Right cardiac atrium (tissue), 5 donors: ENCODE data around the gene DNM3. TPM values are rescaled to one million over a fixed set of nuclear protein-coding genes. Genes with fewer than 3 reads are reported as not detected.

Experiments
- ATAC-seq, 2 donors: fragments of 200-7000 bp; cut with Tn5 transposase; one replicate each; pipeline versions ENCODE4 v1.8.0 to v1.9.1; 2020; ENCODE audit warnings: moderate library complexity in 2 of 2, mild to moderate bottlenecking in 1 of 2
- DNase-seq, 3 donors: peaks; one replicate each; pipeline ENCODE4 v3.0.0-alpha.2; 2020
- H3K27ac ChIP-seq: one replicate; pipeline ENCODE4 v1.5.1; 2013; ENCODE audit warnings: mild to moderate bottlenecking, low read length, control low read depth, moderate library complexity
- H3K27me3 ChIP-seq: one replicate; pipeline ENCODE4 v1.6.1; 2013; ENCODE audit not compliant: control insufficient read depth, insufficient read depth
- H3K4me1 ChIP-seq: one replicate; pipeline ENCODE4 v1.6.1; 2013; ENCODE audit warnings: low read length; ENCODE audit not compliant: control insufficient read depth, insufficient read depth
- H3K4me3 ChIP-seq: one replicate; pipeline ENCODE4 v1.5.1; 2013; ENCODE audit warnings: low read length, control low read depth
- H3K9me3 ChIP-seq: one replicate; pipeline ENCODE4 v1.6.1; 2013; ENCODE audit warnings: low read length; ENCODE audit not compliant: control insufficient read depth
- WGBS: extraction: QIAGEN DNeasy Blood & Tissue Kit; methylation state at CpG from one replicate; pipeline ENCODE4 v1.1.7; 2013; 5-methylcytosine and 5-hydroxymethylcytosine counted together
- intact Hi-C, 4 donors: fragments of 100-400 bp; cut with DNase I; formaldehyde crosslinking; loops; one replicate each; pipeline versions ENCODE4 v1.11.0 to v1.14.0; 2022 to 2023
- polyA plus RNA-seq: library from polyadenylated mRNA; stranded (reverse); fragments of 200-250 nt; gene quantifications from one replicate; pipeline ENCODE4 v1.2.3, GENCODE V29; 2013
- total RNA-seq, 4 donors: library from RNA; stranded (reverse); fragmentation: NEBNext Ultra II Directional; extraction: Animal tissue kit (Norgen Biotek cat#: 25700); gene quantifications; one replicate each; pipeline ENCODE4 v1.2.1, GENCODE V29; 2021
- donor health status: healthy with polysubstance abuse.
- donor health status: DM: no; HTN: yes; CAD: no.
- donor health status: DM: no; HTN: no; CAD: no.
- donor health status: DM: no; HTN: yes; CAD: no; lungs with severe emphysema.
- donor health status: DM: yes; HTN: yes; CAD: no.

The DNM3 gene
- total and polyA plus RNA-seq, 5 donors, result 1.5 to 2.2 (median 1.7) TPM

- intact Hi-C loops, result no loop called here
- Histone ChIP-seq H3K27ac (no peak overlapping the region), H3K4me1 (no peaks in the 10 kb centered on the region), H3K4me3 (no peak overlapping the region), H3K27me3 (no peaks in the 10 kb centered on the region), H3K9me3 (no peaks in the 10 kb centered on the region)
- no peak for DNase-seq
- no peak for ATAC-seq
- WGBS, result 98% methylated on average over 1 of the region's 1 CpG
Measured at GRCh38 chr1:172176206-172176605, 334.9 kb downstream of the DNM3 start.

GRCh38 chr1:172177849-172178248 is 336.6 kb downstream of the DNM3 start:
- no peaks in the 10 kb centered on the region for H3K27me3 ChIP-seq
- H3K27ac ChIP-seq, result no peak overlapping the region
- no peak overlapping the region for H3K4me3 ChIP-seq
- no peaks in the 10 kb centered on the region for H3K4me1 ChIP-seq
- 96% methylated on average over 2 of the region's 2 CpGs for WGBS
- DNase-seq (no peak), ATAC-seq (no peak)
- intact Hi-C loops, result no loop called here
- H3K9me3 ChIP-seq, result no peaks in the 10 kb centered on the region

GRCh38 chr1:172178886-172179285 is 337.6 kb downstream of the DNM3 start:
- intact Hi-C loops, result no loop called here
- ATAC-seq (no peak), DNase-seq (no peak)
- Histone ChIP-seq H3K9me3 (no peaks in the 10 kb centered on the region), H3K27ac (no peak overlapping the region), H3K4me1 (no peaks in the 10 kb centered on the region), H3K4me3 (no peak overlapping the region), H3K27me3 (no peaks in the 10 kb centered on the region)
- 88% methylated on average over 2 of the region's 2 CpGs for WGBS

- DNase-seq, result no peak
- WGBS, result 84% methylated on average over 3 of the region's 3 CpGs
- Histone ChIP-seq H3K4me3 (no peak overlapping the region), H3K4me1 (no peaks in the 10 kb centered on the region), H3K9me3 (no peaks in the 10 kb centered on the region), H3K27ac (no peak overlapping the region), H3K27me3 (no peaks in the 10 kb centered on the region)
- ATAC-seq, result no peak
- intact Hi-C loops, result no loop called here
Measured at GRCh38 chr1:172179918-172180317, 338.6 kb downstream of the DNM3 start.

GRCh38 chr1:172180501-172181285 is 339.4 kb downstream of the DNM3 start:
- Histone ChIP-seq H3K9me3 (no peaks in the 10 kb centered on the region), H3K4me3 (peak overlapping the region; percentile 40), H3K27me3 (no peaks in the 10 kb centered on the region), H3K4me1 (no peaks in the 10 kb centered on the region), H3K27ac (no peak overlapping the region)
- ATAC-seq, result peak; percentile 91 to 92
- 22% methylated on average over 4 of the region's 4 CpGs for WGBS
- peak; percentile 40 to 77 (median 68) for DNase-seq
- intact Hi-C loops, result no loop called here

- DNase-seq (no peak), ATAC-seq (no peak)
- intact Hi-C loops, result no loop called here
- Histone ChIP-seq H3K27ac (no peak overlapping the region), H3K4me3 (no peak overlapping the region), H3K27me3 (no peaks in the 10 kb centered on the region), H3K4me1 (no peaks in the 10 kb centered on the region), H3K9me3 (no peaks in the 10 kb centered on the region)
- 91% methylated on average over 4 of the region's 4 CpGs for WGBS
Measured at GRCh38 chr1:172184506-172185191, 343.4 kb downstream of the DNM3 start.

GRCh38 chr1:172185211-172185610 is 343.9 kb downstream of the DNM3 start:
- DNase-seq, result no peak
- H3K27ac ChIP-seq, result no peak overlapping the region
- no peaks in the 10 kb centered on the region for H3K4me1 ChIP-seq
- intact Hi-C loops, result no loop called here
- no peak for ATAC-seq
- no peaks in the 10 kb centered on the region for H3K9me3 ChIP-seq
- H3K27me3 ChIP-seq, result no peaks in the 10 kb centered on the region
- H3K4me3 ChIP-seq, result no peak overlapping the region

- no peak for ATAC-seq
- H3K27me3 ChIP-seq, result no peaks in the 10 kb centered on the region
- no peaks in the 10 kb centered on the region for H3K4me1 ChIP-seq
- H3K4me3 ChIP-seq, result no peak overlapping the region
- no peak for DNase-seq
- H3K27ac ChIP-seq, result no peak overlapping the region
- 79% methylated on average over 3 of the region's 3 CpGs for WGBS
- intact Hi-C loops, result no loop called here
- H3K9me3 ChIP-seq, result no peaks in the 10 kb centered on the region
Measured at GRCh38 chr1:172185996-172186395, 344.7 kb downstream of the DNM3 start.

- WGBS, result 55% methylated on average over 3 of the region's 3 CpGs
- H3K4me3 ChIP-seq, result no peak overlapping the region
- H3K27me3 ChIP-seq, result no peaks in the 10 kb centered on the region
- H3K4me1 ChIP-seq, result no peaks in the 10 kb centered on the region
- H3K9me3 ChIP-seq, result no peaks in the 10 kb centered on the region
- DNase-seq, result peak in 2 of 3 donors; percentile 26 to 38
- no peak overlapping the region for H3K27ac ChIP-seq
- no peak for ATAC-seq
- intact Hi-C loops, result no loop called here
Measured at GRCh38 chr1:172201572-172201971, 360.3 kb downstream of the DNM3 start.

GRCh38 chr1:172203135-172203823 is 362.0 kb downstream of the DNM3 start:
- no peak overlapping the region for H3K4me3 ChIP-seq
- intact Hi-C loops, result no loop called here
- no peaks in the 10 kb centered on the region for H3K4me1 ChIP-seq
- DNase-seq (no peak), ATAC-seq (no peak)
- no peaks in the 10 kb centered on the region for H3K9me3 ChIP-seq
- no peak overlapping the region for H3K27ac ChIP-seq
- no peaks in the 10 kb centered on the region for H3K27me3 ChIP-seq
- WGBS, result 50% methylated on average over 8 of the region's 8 CpGs

- Histone ChIP-seq H3K4me3 (no peak overlapping the region), H3K9me3 (no peaks in the 10 kb centered on the region), H3K27ac (no peak overlapping the region), H3K27me3 (no peaks in the 10 kb centered on the region), H3K4me1 (no peaks in the 10 kb centered on the region)
- ATAC-seq (no peak), DNase-seq (no peak)
- intact Hi-C loops, result no loop called here
Measured at GRCh38 chr1:172203902-172204301, 362.6 kb downstream of the DNM3 start.
